Measurements from ENCODE around the gene INTS3.
A peak's percentile ranks its signal among the peaks of the same experiment; 100 is the strongest.

The INTS3 gene

GRCh38 chr1:153795330-153795837, 67.5 kb downstream of the INTS3 start:
- Histone ChIP-seq H3K36me3 (ENCODE audit: insufficient read depth, insufficient read length, low read length) (peaks cover 6% of the 10 kb centered on the region), H3K4me1 (ENCODE audit: insufficient read depth, insufficient read length) (peaks cover 30% of the 10 kb centered on the region), H3K9me3 (ENCODE audit: insufficient read depth, low read length) (no peaks in the 10 kb centered on the region), H3K9ac (ENCODE audit: insufficient read length, low read depth) (peak overlapping the region; percentile 34), H3K4me3 (ENCODE audit: insufficient read length, low read depth) (no peak overlapping the region), H3K27me3 (ENCODE audit: insufficient read depth, insufficient read length) (no peaks in the 10 kb centered on the region)
- TF ChIP-seq YY1 (IDR thresholded peaks at IDR 0.05; ENCODE audit: insufficient read depth, insufficient read length) (no peak), SUZ12 (IDR thresholded peaks at IDR 0.05; ENCODE audit: extremely low read depth, insufficient read depth, insufficient read length) (no peak), ZNF274 (IDR thresholded peaks at IDR 0.05; ENCODE audit: low read depth, low read length) (no peak)
- no peak for DNase-seq (ENCODE audit: low read depth, low spot score)

DNA sequence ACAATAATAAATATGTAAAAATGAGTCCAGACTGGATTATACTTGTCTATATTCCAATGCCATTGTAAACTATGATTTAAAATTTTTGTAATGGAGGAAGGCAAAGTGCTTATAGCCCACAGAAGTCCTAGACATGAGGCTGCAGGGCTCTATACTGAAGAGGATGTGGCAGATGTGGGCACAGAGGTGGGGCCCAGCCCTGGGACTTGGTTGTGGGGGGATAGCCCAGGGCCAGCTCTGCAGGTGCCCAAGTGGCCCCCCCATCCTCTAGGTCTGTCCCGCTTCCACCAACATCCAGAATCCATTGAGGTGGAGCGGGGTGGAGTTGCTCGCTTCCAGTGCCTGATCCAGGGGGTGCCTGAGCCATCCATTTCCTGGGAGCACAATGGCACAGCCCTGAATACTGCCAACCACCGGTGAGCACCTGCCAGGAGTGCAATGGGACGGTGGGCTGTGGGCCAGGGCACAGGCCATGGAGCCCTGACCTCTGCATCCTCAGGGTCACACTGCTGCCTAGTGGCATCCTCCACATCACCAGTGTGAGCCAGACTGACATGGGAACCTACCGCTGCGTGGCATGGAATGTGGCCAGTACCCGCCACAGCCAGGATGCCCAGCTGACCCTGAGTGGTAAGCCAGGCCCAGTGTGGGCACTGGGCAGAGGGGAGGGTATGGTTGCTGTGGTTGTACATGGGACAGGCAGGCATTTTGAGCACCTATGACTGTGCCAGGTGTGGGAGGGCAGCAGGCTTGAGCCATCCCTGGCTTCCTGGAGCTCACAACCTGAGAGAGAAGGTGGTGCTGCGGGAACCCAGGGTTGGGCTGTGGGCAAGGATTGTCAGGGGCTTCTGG, 68.3 kb downstream of the INTS3 start:
- peaks cover 30% of the 10 kb centered on the region for H3K4me1 ChIP-seq (ENCODE audit: insufficient read depth, insufficient read length)
- H3K27me3 ChIP-seq (ENCODE audit: insufficient read depth, insufficient read length), result no peaks in the 10 kb centered on the region
- peaks cover 6% of the 10 kb centered on the region for H3K36me3 ChIP-seq (ENCODE audit: insufficient read depth, insufficient read length, low read length)
- no peak for TF ChIP-seq ZNF274 (IDR thresholded peaks at IDR 0.05; ENCODE audit: low read depth, low read length)
- no peak for TF ChIP-seq YY1 (IDR thresholded peaks at IDR 0.05; ENCODE audit: insufficient read depth, insufficient read length)
- TF ChIP-seq SUZ12 (IDR thresholded peaks at IDR 0.05; ENCODE audit: extremely low read depth, insufficient read depth, insufficient read length), result no peak
- H3K9ac ChIP-seq (ENCODE audit: insufficient read length, low read depth), result no peak overlapping the region
- H3K4me3 ChIP-seq (ENCODE audit: insufficient read length, low read depth), result no peak overlapping the region
- DNase-seq (ENCODE audit: low read depth, low spot score), result no peak
- H3K9me3 ChIP-seq (ENCODE audit: insufficient read depth, low read length), result no peaks in the 10 kb centered on the region

GRCh38 chr1:153796786-153797659, 69.2 kb downstream of the INTS3 start:
- DNase-seq (ENCODE audit: low read depth, low spot score), result peak; percentile 81
- H3K9ac ChIP-seq (ENCODE audit: insufficient read length, low read depth), result no peak overlapping the region
- H3K4me3 ChIP-seq (ENCODE audit: insufficient read length, low read depth), result no peak overlapping the region
- TF ChIP-seq SUZ12 (IDR thresholded peaks at IDR 0.05; ENCODE audit: extremely low read depth, insufficient read depth, insufficient read length), result no peak
- H3K4me1 ChIP-seq (ENCODE audit: insufficient read depth, insufficient read length), result peaks cover 30% of the 10 kb centered on the region
- no peaks in the 10 kb centered on the region for H3K9me3 ChIP-seq (ENCODE audit: insufficient read depth, low read length)
- H3K27me3 ChIP-seq (ENCODE audit: insufficient read depth, insufficient read length), result no peaks in the 10 kb centered on the region
- peaks cover 6% of the 10 kb centered on the region for H3K36me3 ChIP-seq (ENCODE audit: insufficient read depth, insufficient read length, low read length)

GRCh38 chr1:153798468-153798780, 70.6 kb downstream of the INTS3 start:
- Histone ChIP-seq H3K27me3 (ENCODE audit: insufficient read depth, insufficient read length) (no peaks in the 10 kb centered on the region), H3K9ac (ENCODE audit: insufficient read length, low read depth) (no peak overlapping the region)
- DNase-seq (ENCODE audit: low read depth, low spot score), result no peak

GRCh38 chr1:153799016-153799415, 71.2 kb downstream of the INTS3 start:
- H3K9ac ChIP-seq (ENCODE audit: insufficient read length, low read depth), result no peak overlapping the region
- peaks cover 20% of the 10 kb centered on the region for H3K4me1 ChIP-seq (ENCODE audit: insufficient read depth, insufficient read length)
- TF ChIP-seq YY1 (IDR thresholded peaks at IDR 0.05; ENCODE audit: insufficient read depth, insufficient read length), result no peak
- no peak for TF ChIP-seq SUZ12 (IDR thresholded peaks at IDR 0.05; ENCODE audit: extremely low read depth, insufficient read depth, insufficient read length)
- TF ChIP-seq ZNF274 (IDR thresholded peaks at IDR 0.05; ENCODE audit: low read depth, low read length), result no peak
- peaks cover 15% of the 10 kb centered on the region for H3K36me3 ChIP-seq (ENCODE audit: insufficient read depth, insufficient read length, low read length)
- no peak for DNase-seq (ENCODE audit: low read depth, low spot score)
- no peaks in the 10 kb centered on the region for H3K27me3 ChIP-seq (ENCODE audit: insufficient read depth, insufficient read length)
- H3K9me3 ChIP-seq (ENCODE audit: insufficient read depth, low read length), result no peaks in the 10 kb centered on the region
- H3K4me3 ChIP-seq (ENCODE audit: insufficient read length, low read depth), result no peak overlapping the region

More at GRCh38 chr1:153798468-153798780, 70.6 kb downstream of the INTS3 start:
- peaks cover 23% of the 10 kb centered on the region for H3K4me1 ChIP-seq (ENCODE audit: insufficient read depth, insufficient read length)
- H3K9me3 ChIP-seq (ENCODE audit: insufficient read depth, low read length), result no peaks in the 10 kb centered on the region
- H3K4me3 ChIP-seq (ENCODE audit: insufficient read length, low read depth), result no peak overlapping the region
- TF ChIP-seq YY1 (IDR thresholded peaks at IDR 0.05; ENCODE audit: insufficient read depth, insufficient read length), result no peak
- TF ChIP-seq ZNF274 (IDR thresholded peaks at IDR 0.05; ENCODE audit: low read depth, low read length), result no peak
- TF ChIP-seq SUZ12 (IDR thresholded peaks at IDR 0.05; ENCODE audit: extremely low read depth, insufficient read depth, insufficient read length), result no peak
- H3K36me3 ChIP-seq (ENCODE audit: insufficient read depth, insufficient read length, low read length), result peaks cover 13% of the 10 kb centered on the region

GRCh38 chr1:153799566-153800465, 72.0 kb downstream of the INTS3 start:
- Histone ChIP-seq H3K9ac (ENCODE audit: insufficient read length, low read depth) (no peak overlapping the region), H3K9me3 (ENCODE audit: insufficient read depth, low read length) (no peaks in the 10 kb centered on the region), H3K4me3 (ENCODE audit: insufficient read length, low read depth) (no peak overlapping the region), H3K27me3 (ENCODE audit: insufficient read depth, insufficient read length) (no peaks in the 10 kb centered on the region), H3K4me1 (ENCODE audit: insufficient read depth, insufficient read length) (peaks cover 12% of the 10 kb centered on the region), H3K36me3 (ENCODE audit: insufficient read depth, insufficient read length, low read length) (peaks cover 18% of the 10 kb centered on the region)
- no peak for TF ChIP-seq SUZ12 (IDR thresholded peaks at IDR 0.05; ENCODE audit: extremely low read depth, insufficient read depth, insufficient read length)
- no peak for TF ChIP-seq YY1 (IDR thresholded peaks at IDR 0.05; ENCODE audit: insufficient read depth, insufficient read length)
- no peak for TF ChIP-seq ZNF274 (IDR thresholded peaks at IDR 0.05; ENCODE audit: low read depth, low read length)
- no peak for DNase-seq (ENCODE audit: low read depth, low spot score)
